Epithelial cell of proximal tubule (primary cell): Measurements from ENCODE around the gene RAB30. TPM values are rescaled to one million over a fixed set of nuclear protein-coding genes. Genes with fewer than 3 reads are reported as not detected.
"Not testable (repeated sequence)": the region's sequence is repeated elsewhere in the genome, so short reads cannot be mapped to it uniquely, and the experiment has no call there.

ENCODE experiments used
- DNase-seq: peaks from one replicate; pipeline ENCODE4 v3.0.0-alpha.2; 2011; ENCODE audit warnings: low read depth
- H3K4me3 ChIP-seq: 2 replicates; pipeline ENCODE4 v1.5.1; 2011; ENCODE audit warnings: low read depth, mild to moderate bottlenecking, low read length
- CTCF ChIP-seq: conservative IDR thresholded peaks from 2 replicates; pipeline ENCODE4 v1.5.1; 2012; ENCODE audit warnings: low read depth, mild to moderate bottlenecking, low read length
- total RNA-seq: library from RNA; depleted of rRNA; stranded (reverse); fragments of >200 nt; gene quantifications from 2 replicates; pipeline ENCODE4 v1.2.3, GENCODE V29; 2015

RAB30 gene
- total RNA-seq, 1 donor from 2014 or later = 2.8 TPM

DNA sequence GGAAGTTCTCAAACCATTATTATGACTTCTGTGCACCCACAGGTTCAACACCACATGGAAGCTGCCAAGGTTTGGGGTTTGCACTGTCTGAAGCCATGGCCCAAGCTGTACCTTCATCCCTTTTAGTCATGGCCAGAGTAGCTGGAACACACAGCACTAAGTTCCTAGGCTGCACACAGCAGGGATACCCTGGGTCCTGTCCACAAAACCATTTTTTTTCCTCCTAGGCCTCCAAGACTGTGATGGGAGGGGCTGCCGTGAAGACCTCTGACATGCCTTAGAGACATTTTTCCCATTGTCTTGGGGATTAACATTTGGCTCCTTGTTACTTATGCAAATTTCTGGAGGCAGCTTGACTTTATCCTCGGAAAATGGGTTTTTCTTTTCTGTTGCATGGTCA, 127.5 kb downstream of the RAB30 start:
- no peak for TF ChIP-seq CTCF
- no peak for DNase-seq
- no peak overlapping the region for H3K4me3 ChIP-seq

DNA sequence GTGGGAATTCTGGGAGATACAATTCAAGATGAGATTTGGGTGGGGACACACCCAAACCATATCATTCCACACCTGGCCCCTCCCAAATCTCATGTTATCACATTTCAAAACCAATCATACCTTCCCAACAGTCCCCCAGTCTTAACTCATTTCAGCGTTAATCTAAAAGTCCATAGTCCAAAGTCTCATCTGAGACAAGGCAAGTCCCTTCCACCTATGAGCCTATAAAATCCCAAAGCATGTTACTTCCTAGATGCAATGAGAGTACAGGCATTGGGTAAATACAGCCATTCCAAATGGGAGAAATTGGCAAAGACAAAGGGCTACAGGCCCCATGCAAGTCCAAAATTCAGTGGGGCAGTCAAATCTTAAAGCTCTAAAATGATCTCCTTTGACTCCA, 128.3 kb downstream of the RAB30 start:
- not testable (repeated sequence) for H3K4me3 ChIP-seq, DNase-seq

- no peak overlapping the region for H3K4me3 ChIP-seq
- DNase-seq = no peak
- TF ChIP-seq CTCF = no peak
Measured at GRCh38 chr11:82942376-82942775, 129.3 kb downstream of the RAB30 start.

GRCh38 chr11:82939456-82939855, 132.2 kb downstream of the RAB30 start:
- DNase-seq = no peak
- H3K4me3 ChIP-seq = no peak overlapping the region

DNA sequence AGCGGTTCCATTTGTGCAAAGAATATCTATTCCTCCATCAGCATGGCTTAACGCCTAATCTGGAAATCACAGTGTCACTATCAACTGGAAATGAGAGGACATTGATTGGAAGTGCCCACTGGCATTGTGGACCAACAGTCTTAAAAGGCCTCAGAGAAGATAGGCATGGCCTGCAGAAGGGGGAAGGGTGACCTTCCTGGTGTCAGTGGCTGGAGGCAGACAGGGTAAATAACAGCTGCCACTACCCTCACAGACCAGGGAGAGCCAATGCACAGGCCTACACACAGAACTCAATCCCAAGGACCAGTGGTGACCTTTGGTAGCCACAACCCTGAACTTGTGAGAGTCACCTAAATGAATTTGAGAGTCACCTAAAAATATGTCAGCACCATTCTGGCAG, 134.1 kb downstream of the RAB30 start:
- DNase-seq = no peak
- no peak for TF ChIP-seq CTCF

More at GRCh38 chr11:82939456-82939855, 132.2 kb downstream of the RAB30 start:
- TF ChIP-seq CTCF = no peak

DNA sequence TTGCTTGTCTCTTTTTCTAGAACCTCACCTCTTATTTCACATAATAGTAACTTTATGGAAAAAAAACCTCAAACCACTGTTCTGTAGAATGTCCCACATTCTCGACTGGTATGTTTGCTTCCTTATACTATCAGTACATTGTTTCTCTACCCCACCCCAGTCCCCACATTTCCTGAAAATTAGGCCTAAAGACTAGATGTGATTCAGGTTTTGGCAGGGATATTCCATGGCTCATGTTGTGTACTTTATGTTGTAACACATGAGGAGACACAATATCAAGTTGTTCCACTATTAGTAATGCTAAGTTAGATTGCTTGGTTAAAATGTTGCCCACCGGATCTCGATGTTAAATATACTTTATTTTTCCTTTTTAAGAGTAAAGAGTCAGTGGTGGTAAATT, 135.4 kb downstream of the RAB30 start:
- no peak overlapping the region for H3K4me3 ChIP-seq
- TF ChIP-seq CTCF = no peak
- no peak for DNase-seq

More for the DNA sequence above, 134.1 kb downstream of the RAB30 start:
- H3K4me3 ChIP-seq = no peak overlapping the region

DNA sequence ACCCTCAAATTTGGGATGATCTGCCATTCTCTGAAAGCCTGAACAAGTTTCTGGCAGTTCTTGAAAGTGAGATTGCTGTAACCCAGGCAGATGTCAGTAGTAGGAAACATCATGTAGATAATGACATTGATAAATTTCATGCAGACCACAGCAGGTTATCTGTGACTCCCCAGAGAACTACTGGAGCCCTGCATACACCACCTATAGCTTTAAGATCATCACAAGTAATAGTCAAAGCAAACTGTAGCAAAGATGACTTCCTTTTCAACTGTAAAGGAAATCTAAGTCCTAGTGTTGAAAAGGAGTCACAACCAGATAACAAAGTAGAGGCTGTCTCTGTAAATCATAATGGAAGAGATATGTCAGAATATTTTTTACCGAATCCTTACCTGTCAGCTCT, 139.1 kb downstream of the RAB30 start:
- no peak for DNase-seq
- no peak for TF ChIP-seq CTCF
- no peak overlapping the region for H3K4me3 ChIP-seq

DNA sequence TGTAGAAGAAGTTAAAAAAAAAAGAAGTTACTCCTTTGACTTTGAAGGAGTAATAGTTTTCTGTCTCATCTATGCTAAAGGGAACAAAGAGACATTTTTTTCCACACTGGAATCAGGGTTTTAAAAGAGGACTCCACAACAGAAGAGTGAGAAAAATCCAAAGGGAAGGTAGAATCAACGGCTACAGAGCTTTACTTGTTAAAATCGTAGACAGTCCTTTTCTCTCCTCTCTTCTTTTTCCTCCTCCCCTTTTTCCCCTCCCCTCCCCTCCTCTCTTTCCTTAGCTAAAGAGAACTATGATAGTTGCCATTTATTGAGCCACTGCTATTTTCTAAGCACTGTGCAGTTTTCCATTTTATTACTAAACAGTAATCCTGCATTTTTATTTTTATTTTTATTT, 141.0 kb downstream of the RAB30 start:
- no peak overlapping the region for H3K4me3 ChIP-seq
- no peak for TF ChIP-seq CTCF
- no peak for DNase-seq
